ENCODE measurements around the gene TBC1D3B.
"Not testable (repeated sequence)": the region's sequence is repeated elsewhere in the genome, so short reads cannot be mapped to it uniquely, and the experiment has no call there.

DNA sequence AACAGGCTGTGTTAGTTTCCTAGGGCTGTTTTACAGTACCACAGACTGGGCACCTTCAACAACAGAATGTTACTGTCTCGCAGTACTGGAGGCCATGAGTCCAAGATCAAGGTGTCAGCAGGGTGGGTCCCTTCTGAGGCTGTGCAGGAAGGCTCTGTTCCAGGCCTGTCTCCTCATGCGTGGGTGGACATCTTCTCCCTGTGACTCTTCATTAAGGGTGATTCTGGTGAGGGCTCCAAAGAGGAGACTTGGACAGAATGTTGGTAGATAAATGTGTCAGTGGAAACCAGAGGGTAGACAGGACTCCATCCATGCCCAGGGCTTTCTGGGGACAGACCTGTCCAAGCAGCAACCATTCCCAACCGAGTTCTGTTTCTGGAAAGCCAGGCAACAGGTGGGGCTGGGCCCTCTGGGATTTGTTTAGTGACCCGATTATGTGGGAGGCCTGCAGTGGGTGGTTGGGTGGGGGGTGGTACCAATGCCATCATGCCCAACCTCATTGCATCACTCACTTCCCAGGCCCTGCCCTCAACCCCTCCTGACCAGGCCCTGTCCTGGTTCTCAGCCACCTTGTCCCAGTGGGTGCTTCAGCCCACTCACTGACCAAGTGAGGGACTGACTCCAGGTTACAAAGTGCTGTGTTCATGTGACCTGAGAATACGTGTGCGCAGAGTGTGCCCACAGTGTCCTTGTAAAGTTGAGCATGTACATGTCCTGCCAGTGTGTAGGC is 5.2 kb upstream of the TBC1D3B start:
- TF ChIP-seq, protein P1, sequence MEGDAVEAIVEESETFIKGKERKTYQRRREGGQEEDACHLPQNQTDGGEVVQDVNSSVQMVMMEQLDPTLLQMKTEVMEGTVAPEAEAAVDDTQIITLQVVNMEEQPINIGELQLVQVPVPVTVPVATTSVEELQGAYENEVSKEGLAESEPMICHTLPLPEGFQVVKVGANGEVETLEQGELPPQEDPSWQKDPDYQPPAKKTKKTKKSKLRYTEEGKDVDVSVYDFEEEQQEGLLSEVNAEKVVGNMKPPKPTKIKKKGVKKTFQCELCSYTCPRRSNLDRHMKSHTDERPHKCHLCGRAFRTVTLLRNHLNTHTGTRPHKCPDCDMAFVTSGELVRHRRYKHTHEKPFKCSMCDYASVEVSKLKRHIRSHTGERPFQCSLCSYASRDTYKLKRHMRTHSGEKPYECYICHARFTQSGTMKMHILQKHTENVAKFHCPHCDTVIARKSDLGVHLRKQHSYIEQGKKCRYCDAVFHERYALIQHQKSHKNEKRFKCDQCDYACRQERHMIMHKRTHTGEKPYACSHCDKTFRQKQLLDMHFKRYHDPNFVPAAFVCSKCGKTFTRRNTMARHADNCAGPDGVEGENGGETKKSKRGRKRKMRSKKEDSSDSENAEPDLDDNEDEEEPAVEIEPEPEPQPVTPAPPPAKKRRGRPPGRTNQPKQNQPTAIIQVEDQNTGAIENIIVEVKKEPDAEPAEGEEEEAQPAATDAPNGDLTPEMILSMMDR (IDR thresholded peaks at IDR 0.05; ENCODE audit: insufficient read depth, low read length, poor library complexity, severe bottlenecking), result not testable (repeated sequence)
- TF ChIP-seq EZH2phosphoT487 (conservative IDR thresholded peaks at IDR 0.05; ENCODE audit: low read length), result not testable (repeated sequence)

All from SU-DHL-6 (cell line).